A549 treated with dexamethasone at 1 μM for 4 hours (cell line): ENCODE data around the gene PIGS. TPM values are rescaled to one million over a fixed set of nuclear protein-coding genes. Genes with fewer than 3 reads are reported as not detected.

ENCODE experiments used
- total RNA-seq: library from RNA; stranded (reverse); fragments of 200-300 nt; extraction: Qiagen RNA extraction; gene quantifications from 5 replicates; pipeline ENCODE4 v1.2.3, GENCODE V29; 2022

The PIGS gene
- 54.1 to 65.1 TPM (median 60.5 TPM) in 5 replicates for total RNA-seq

DNA sequence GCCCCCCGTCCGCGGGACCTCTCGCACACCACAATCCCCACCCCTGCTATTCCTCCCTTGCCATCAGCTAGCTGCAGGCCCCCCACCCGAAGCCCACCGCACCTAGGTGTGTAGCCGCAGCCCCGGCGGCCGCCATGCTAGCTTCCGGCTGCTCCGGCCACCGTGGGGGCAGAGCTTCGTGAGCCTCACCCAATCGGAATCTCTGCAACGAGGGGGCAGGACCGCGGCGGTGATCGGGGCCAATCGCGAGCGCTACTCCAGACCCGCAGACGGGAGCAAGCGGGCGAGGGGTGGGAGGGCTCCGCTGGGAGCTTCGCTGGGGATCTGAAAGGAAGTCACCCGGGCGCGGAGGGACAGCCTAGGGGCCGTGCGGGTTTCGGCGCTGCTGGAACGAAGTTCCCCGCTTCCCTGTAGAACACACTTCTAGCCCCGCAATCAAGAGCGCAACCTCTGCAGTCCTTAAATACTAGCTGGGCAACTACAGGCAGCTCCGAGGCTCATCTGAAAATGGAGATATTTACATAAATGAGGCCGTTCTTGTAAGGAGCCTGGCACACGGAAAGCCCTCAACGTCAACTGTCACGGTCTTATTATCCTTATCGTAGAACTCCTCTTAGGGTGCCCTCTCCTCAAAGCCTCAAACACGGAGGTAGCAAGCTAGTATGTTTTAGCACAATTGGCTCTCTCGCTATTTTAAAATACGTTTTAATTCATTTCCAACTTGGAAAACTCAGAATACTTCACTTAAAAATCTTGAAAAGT, at the start of gene PIGS:
Gene PIGS (minus strand): TSS at position 164 of the 762 bp plus-strand sequence. CDS start 28 bp downstream, at position 136.

DNA sequence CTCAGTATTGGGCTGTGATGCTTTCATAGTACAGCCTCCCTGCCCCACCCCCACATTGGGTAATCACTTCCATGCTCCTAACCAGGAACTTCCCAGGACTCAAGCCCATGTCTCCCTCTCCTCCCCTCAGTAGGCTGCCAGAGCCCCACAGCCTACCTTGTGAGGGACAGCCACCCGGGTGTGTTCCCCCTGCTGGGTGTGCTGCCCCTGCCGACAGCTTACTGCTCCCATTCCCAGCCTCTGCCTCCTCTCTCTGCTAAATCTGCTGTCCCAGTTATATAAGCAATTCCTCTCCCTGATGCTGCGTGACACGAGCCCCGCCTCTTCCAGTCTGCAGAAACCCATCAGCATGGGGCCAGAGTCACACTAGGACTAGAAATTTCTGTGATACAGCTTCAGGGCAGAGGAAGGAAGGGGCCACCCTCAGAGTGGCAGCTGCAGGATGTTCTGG, 42.6 kb upstream of the PIGS start, which contains the start of gene RSKR:
Gene RSKR (minus strand): TSS at position 255 of the 451 bp plus-strand sequence. CDS start 24 bp downstream, at position 231.

DNA sequence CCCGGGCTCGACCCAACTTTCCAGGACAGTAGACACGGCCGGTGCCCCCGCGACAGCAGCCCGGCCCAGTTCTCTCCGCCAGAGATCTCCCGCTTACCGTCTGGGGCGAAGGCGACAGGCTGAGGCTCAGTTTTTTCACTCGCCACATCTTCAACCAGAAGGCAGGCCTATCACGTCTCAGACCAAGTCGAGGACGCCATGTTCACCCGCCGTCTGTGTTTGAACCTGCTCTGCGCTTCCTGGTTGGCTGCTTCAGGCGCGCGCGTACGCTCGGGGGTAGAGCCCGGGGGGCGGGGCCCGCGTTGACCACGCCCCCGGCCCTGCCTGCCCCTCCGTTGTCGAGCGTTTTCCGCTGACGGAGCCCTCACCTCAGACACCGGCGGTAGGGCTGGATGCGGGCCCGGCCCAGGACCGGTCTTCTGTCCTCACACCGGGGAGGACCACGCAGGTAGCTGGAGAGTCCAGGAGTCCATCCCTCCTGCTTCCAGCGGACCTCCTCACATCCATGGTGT, 27.5 kb upstream of the PIGS start, which contains the start of gene SPAG5:
Gene SPAG5 (minus strand): TSS at position 227 of the 512 bp plus-strand sequence. CDS start 79 bp downstream, at position 148.

DNA sequence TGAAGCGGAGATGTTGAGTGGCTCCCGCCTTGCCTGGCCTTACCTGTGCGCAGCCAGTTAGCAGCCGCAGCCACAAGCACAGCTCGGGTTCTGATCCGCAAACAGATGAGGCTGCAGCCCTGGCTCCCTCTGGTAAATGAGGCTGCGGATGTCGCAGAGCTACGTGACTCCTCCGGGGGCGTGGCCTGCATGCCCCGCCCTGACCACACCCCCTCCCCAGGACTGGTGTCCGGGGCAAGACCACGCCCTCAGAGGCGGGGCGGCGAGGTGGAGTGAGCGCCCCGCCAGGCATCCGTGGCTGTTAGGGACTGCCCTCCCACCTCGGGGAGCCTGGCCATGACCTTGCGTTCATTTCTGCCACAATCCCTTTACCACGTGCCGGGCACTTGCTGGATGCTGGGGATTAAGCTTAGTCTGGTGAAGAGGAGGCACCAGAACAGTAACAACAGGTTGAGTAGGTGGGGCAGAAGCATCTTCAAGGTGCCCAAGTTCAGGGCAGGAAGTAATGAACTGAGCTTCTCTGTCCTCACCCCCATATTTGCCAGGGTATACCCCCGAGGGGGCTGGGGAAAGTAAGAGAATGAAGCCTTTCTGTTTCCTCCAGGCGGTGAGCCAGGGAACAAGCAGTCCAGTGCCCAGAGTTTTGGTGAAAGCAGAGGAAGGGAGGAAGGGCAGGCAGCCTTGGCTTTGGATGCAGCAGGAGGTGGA, 5.6 kb upstream of the PIGS start, which contains the start of gene ALDOC:
Gene ALDOC (minus strand): TSS at position 138 of the 708 bp plus-strand sequence. CDS start 1,363 bp downstream, outside the sequence.

DNA sequence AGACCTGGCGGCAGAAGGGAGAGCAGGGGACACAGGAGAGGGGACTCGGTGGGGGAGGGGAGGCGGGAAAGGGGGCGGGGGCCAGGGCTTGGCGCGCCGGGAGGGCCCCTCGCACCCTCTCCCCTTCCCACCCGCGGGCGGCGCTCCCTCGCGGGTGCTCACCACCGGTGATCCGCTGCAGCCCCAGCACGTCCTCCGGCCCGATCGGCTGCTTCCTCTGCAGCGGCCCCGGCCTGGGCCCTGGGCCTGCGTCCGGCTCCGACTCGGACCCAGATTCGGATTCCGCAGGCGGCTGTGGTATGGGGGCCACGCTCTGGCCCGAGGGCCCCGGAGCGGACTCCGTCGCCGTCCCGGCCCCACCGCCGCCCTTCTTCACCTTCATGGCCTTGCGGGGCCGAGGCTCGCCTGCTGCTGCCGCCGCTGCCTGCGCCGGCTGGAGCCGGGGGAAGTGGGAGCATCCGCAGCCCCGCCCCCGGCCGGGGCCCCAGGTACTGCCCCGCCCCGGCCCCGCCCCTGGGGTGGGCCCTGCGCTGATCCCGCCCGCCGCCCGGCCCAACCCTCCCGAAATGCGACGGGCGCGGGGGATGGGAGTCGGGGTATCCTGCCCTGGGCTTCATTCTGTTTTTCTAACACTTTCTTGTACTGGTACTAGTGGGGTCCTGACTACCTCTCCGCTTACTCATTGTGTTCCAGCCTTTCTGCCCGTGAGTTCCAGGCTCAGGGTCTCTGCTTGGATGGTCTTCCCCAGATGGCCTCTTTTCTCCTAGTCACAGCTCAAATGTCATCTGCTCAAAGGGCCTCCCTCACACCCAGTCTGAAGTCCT, 18.9 kb downstream of the PIGS start, which contains the start of gene UNC119:
Gene UNC119 (minus strand): TSS at position 449 of the 824 bp plus-strand sequence. CDS start 67 bp downstream, at position 382.

DNA sequence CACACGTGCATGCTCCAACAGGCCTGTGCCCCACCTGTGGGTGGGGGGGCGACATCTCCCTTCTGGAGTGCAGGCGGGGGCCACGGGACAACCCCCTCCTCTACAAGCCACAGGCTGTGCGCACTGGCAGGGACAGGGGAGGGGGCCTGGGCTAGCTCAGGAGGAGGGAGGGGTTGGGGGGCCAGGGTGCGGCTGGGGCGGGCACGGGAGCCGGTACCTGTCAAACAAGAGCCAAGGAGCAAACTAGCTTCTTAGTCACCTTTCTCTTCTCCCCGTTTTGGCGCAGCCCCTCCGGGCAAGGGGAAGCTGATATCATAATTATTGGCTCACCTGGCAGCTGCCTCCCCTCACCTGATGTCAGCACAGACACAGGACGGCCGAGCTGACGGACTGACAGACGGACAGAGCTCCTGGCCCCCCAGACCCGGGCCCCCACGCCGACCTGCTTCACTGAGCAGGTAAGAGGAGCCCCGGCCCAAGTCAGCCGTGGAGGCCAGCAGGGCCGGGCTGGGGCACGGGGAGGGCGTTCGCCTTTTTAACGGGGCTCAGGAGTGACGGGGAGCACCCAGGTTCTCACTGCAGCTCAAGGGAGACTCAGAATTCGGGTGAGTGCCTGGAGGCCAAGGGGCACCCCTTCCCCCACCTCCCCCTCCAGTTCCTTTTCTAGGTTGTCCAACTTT, 65.2 kb downstream of the PIGS start, which contains the start of gene FOXN1:
Gene FOXN1 (plus strand): TSS at position 363 of the 680 bp plus-strand sequence. CDS start 17,622 bp downstream, outside the sequence.

Other genes starting within 250 kb of the PIGS start
- 45.8 to 50.6 TPM (median 47.7 TPM) in 5 replicates for gene IFT20, start 236.1 kb downstream of the PIGS start, total RNA-seq
- gene TNFAIP1, start 235.8 kb downstream of the PIGS start, total RNA-seq: 40.3 to 55.6 TPM (median 51.0 TPM) in 5 replicates
- gene POLDIP2, start 214.0 kb downstream of the PIGS start, total RNA-seq: 144 to 174 TPM (median 169 TPM) in 5 replicates
- not detected in 5 replicates for gene SEBOX, start 206.3 kb downstream of the PIGS start, total RNA-seq
- 15.3 to 21.2 TPM (median 19.1 TPM) in 5 replicates for gene VTN, start 201.2 kb downstream of the PIGS start, total RNA-seq
- gene SARM1, start 199.8 kb downstream of the PIGS start, total RNA-seq: 3.7 to 6.7 TPM (median 5.4 TPM) in 5 replicates
- gene SLC46A1, start 165.3 kb downstream of the PIGS start, total RNA-seq: 14.3 to 19.8 TPM (median 19.4 TPM) in 5 replicates
- gene SLC13A2, start 97.9 kb downstream of the PIGS start, total RNA-seq: 0.07 to 0.20 TPM (median 0.12 TPM) in 5 replicates
- 0.02 to 0.03 TPM (median 0.02 TPM) in 3 of 5 replicates, not detected in the others for gene FOXN1, start 65.2 kb downstream of the PIGS start, total RNA-seq
- gene UNC119, start 18.9 kb downstream of the PIGS start, total RNA-seq: 21.9 to 31.8 TPM (median 29.0 TPM) in 5 replicates
- gene ALDOC, start 5.4 kb upstream of the PIGS start, total RNA-seq: 1.4 to 2.5 TPM (median 2.0 TPM) in 5 replicates
- gene SPAG5, start 27.5 kb upstream of the PIGS start, total RNA-seq: 64.8 to 73.8 TPM (median 69.0 TPM) in 5 replicates
- gene RSKR, start 42.7 kb upstream of the PIGS start, total RNA-seq: 1.8 to 5.6 TPM (median 4.3 TPM) in 5 replicates
- gene BLTP2, start 73.6 kb upstream of the PIGS start, total RNA-seq: 58.8 to 74.2 TPM (median 69.1 TPM) in 5 replicates
- gene SDF2, start 90.4 kb upstream of the PIGS start, total RNA-seq: 75.2 to 84.3 TPM (median 77.7 TPM) in 5 replicates
- 56.8 to 83.6 TPM (median 78.1 TPM) in 5 replicates for gene SUPT6H, start 90.7 kb upstream of the PIGS start, total RNA-seq
- gene PROCA1, start 140.4 kb upstream of the PIGS start, total RNA-seq: 0.87 to 1.6 TPM (median 1.4 TPM) in 5 replicates
- gene RAB34, start 146.3 kb upstream of the PIGS start, total RNA-seq: 192 to 231 TPM (median 217 TPM) in 5 replicates
- gene RPL23A, start 148.5 kb upstream of the PIGS start, total RNA-seq: 1,532 to 2,344 TPM (median 1,598 TPM) in 5 replicates
- 27.5 to 45.5 TPM (median 40.7 TPM) in 5 replicates for gene TLCD1, start 154.7 kb upstream of the PIGS start, total RNA-seq
- 2.5 to 3.9 TPM (median 3.7 TPM) in 5 replicates for gene NEK8, start 157.3 kb upstream of the PIGS start, total RNA-seq
- 46.2 to 72.9 TPM (median 69.6 TPM) in 5 replicates for gene TRAF4, start 172.5 kb upstream of the PIGS start, total RNA-seq